HG02840 (cell line): ENCODE measurements around the gene MPIG6B.

Experiments used
- ATAC-seq: cut with Tn5 transposase; IDR thresholded peaks from one replicate; pipeline ENCODE4 v1.9.1; 2021; ENCODE audit warnings: mild to moderate bottlenecking, moderate library complexity, moderate number of reproducible peaks; ENCODE audit not compliant: unreplicated experiment, low FRiP score

The MPIG6B gene

DNA sequence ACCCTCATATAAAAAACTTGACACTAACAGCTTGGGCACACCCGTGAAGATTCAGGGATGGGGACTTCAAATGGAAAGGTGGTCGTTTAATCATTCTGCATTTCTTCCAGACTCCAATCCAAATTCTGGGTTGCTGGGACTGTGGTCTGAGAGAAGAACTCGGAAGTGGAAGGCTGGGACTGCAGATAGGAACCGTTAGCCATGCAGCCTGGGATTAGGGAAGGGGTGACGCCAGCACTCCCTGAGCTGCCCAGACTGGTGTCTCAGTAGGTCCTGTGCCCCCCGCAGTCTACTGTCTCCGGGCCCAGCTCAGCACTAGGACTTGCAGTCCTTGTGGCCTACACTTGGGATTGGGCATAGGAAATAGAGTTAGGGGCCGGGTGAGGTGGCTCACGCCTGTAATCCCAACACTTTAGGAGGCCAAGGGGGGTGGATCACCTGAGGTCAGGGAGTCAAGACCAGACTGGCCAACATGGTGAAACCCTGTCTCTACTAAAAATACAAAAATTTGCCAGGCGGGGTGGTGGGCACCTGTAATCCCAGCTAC, 13.7 kb downstream of the MPIG6B start:
- ATAC-seq: no peak

DNA sequence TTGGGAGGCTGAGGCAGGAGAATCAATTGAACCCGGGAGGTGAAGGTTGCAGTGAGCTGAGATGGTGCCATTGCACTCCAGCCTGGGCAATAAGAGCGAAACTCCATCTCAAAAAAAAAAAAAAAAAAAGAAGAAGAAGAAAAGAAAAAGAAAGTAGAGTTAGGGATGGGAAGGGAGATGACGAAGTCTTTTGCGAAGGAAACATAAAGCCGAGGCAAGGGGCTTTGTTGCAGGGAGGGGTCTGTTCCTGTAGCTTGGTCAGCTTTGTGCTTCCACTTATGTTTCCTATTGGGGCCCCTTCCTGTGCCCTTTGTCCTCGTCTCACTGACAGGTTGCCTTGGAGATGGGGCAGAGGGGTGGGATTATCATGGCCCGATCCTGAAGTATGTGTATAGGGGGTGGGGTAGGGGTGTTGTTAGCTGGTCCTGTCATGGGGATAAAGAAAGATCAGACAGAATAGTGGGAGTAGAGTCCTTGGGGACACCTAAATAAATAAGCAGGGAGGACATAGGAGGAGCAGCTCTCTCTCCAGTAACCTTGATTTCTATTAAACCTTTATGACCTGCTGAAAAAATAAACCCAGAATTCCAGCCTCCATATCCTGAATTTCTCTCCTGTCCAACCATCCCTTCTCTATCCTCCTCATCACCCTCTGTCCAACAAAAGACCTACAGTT, 14.3 kb downstream of the MPIG6B start:
- ATAC-seq: no peak

DNA sequence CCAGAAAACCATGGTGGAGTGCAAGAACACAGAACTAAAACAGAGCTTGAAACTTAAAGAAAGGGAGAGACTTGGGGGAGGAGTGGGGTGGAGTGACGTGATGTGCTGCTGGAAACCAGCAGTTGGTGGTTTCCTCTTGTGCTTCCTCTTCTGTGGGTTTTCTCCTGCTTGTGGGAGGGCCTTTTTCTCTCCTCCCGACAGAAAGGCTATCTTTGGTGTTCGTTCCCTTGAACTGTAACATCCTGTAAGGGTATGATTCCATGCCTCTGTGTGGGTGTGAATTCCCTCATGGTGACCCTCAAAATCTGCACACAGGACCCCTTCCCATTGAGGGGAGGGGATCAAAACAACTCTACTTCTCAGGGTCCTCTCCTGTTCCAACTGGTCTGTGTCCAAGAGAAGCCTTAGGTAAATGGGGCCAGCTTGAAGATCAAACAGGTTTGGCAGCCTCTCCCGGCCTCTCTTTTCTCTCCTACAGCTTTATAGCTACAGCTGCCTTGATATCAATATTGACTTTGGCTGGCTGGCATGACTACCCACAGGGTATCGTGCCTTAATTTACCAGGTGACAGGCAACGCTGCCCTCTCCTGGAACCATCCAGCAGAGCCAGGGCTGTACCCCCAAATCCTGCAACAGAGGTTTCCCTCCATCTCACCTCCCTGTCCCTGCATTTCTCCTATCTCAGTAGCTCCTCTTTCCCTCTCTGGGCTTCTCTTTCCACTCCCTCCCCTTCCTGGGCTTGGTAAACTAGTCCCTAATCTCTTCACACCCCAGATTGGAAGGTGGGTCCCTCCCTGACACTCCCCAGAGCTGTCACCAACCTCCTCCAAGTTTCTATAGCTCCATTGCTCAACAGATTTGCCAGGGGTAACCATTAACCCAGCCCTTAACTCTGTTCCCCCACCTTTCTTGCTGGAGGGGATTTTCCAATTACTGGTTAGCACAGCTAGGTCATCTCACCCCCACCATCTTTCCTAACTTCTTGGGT, 15.1 kb downstream of the MPIG6B start:
- ATAC-seq: no peak

DNA sequence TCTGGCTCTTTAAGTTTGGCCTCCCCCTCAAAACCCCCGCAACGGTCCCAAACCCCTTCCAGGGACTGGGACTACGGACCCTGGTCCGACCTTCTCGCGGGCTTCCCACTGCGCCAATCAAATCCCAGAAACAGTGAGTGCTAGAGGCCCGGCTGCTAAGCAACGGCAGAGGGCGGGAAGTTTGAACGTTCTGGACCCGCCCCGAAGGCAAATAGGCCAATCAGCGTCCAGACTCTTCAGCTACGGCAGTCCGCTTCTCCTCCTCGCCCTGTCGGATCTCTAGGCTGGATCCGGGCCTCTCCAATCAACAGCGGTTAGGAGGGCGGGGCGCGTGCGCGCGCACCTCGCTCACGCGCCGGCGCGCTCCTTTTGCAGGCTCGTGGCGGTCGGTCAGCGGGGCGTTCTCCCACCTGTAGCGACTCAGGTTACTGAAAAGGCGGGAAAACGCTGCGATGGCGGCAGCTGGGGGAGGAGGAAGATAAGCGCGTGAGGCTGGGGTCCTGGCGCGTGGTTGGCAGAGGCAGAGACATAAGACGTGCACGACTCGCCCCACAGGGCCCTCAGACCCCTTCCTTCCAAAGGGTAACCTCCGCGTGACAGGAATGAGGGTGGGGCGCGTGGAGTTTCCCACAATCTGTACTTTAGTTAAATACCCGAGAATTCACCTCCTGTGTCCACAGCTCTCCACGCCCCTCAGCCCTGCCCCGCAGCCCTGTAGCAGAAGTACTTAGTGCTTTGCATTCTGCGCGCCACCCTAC, 16.6 kb downstream of the MPIG6B start, which contains the start of gene MSH5:
Gene MSH5 (plus strand): TSS at position 367 of the 758 bp plus-strand sequence. CDS start 462 bp downstream, outside the sequence.
- ATAC-seq: peak; percentile 69

DNA sequence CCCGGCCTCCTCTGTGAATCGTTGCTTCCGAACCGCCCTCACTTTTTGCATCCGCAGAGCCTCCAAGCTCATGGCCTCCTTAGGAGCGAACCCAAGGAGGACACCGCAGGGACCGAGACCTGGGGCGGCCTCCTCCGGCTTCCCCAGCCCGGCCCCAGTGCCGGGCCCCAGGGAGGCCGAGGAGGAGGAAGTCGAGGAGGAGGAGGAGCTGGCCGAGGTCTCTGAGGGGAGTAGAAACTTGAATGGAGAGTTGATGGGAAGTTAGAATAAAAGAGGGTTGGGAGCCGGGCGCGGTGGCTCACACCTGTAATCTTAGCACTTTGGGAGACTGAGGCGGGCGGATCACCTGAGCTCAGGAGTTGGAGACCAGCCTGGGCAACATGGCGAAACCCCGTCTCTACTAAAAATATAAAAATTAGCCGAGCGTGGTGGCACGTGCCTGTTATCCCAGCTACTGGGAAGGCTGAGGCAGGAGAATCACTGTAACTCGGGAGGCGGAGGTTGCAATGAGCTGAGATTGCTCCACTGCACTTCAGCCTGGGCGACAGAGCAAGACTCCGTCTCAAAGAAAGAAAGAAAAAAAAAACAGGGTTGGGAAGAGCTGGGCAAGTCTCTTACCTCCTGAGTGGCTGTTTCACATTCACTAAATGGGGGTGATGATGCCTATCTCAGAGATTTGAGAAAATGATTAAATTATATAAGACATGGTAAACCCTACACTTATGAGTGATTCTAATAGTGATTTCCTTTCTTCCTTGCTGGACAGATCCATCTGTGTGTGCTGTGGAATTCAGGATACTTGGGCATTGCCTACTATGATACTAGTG, 17.4 kb downstream of the MPIG6B start:
- ATAC-seq: no peak

DNA sequence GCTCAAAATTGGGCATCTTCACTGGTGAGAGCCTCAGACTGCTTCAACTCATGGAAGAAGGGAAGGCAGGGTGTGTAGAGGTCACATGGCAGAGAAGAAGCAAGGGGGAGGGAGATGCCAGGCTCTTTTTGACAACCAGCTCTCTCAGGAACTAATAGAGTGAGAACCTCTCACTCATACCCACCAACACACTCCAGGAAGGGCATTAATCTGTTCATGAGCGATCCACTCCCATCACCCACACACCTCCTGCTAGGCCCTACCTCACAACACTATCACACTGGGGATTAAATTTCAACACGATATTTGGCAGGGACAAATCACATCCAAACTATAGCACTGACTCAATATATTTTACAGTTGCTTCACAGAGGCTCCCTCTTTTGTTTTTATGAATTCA, 18.6 kb downstream of the MPIG6B start:
- ATAC-seq: no peak

DNA sequence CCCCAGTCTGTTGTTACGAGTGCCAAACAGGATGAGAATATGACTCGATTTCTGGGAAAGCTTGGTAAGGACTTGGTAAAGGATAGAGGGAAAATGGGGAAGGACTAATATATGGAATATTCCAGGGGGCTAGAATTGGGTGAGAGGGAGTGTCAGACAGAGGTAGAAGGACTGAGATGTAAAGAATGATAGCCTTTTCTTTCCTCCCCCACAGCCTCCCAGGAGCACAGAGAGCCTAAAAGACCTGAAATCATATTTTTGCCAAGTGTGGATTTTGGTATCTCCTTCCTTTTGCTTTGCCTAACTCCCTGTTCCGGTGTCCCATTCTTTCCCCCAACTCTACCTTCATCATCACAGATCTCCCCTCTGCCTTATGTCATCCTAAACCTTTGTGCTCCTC, 19.7 kb downstream of the MPIG6B start:
- no peak for ATAC-seq

DNA sequence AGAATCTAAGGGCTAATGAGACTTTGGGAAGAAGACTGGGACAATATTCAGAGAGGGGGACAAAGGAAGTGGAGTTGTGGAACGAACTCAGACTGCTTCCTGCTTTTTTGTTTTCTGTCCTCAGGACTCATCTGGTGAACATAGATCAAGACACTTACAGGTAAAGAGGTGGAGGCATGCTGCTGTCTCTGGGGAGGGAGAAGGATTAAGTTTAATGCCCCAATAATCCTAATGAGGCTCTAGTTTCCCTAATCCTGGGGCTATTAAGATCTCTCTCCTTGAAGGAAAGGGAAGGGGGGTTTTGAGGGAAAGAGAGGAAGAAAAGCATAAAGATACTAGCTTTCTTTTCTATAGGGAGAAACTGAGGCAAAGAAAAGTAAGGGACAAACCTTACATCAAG, 21.2 kb downstream of the MPIG6B start:
- ATAC-seq: no peak

DNA sequence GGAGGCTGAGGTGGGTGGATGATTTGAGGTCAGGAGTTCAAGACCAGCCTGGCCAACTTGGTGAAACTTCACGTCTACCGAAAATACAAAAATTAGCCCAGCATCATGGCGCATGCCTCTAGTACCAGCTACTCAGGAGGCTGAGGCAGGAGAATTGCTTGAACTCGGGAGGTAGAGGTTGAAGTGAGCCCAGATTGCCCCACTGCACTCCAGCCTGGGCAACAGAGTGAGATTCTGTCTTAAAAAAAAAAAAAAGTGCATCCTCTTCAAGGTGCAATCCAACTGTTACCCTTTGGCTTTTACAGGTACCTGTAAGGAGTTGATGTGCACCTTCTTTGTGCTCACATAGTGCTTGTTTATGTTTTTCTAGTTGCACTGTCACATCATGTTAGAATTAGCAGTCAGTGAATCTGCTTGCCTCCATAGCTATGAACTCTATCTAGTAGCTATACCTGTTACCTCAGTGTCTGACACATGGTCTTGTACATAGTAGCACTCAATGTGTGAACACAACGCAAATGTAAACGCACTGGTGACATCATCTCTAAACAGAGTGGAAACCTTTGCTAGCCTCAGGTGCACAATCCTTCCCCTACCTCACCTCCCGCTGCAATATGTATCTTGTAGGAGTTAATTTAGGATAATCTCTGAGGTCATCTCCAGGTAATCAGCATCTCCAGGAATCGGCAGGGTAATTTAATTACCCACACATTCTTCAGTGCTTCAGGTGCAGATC, 26.3 kb downstream of the MPIG6B start:
- no peak for ATAC-seq

DNA sequence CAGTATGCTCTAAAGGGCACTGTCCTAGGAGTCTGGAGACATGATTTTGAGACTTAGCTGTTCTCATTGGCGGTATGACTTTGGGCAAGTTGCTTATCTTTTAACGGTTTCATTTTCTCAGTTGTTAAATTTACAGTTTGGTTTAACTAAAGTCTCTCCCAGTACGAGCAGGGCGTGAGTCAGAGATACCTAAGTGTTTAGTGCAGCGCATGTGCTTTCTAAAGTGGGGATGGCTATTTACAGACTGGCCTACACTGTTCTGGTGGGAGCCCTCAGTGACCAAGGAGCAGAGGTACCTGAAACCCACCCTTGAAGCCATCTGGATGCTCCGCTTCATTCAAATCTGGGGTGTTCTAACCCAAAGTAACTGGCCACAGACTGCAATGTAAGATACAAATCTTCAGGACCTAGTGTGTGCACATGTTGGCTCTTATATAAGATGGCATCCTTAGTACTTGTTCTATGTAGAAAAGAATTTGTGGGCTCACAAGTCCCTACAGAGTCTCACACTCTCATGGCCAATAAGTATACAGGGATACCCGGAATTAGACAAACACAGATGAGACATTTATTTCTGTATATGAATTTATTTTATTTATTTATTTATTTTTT, 27.3 kb downstream of the MPIG6B start:
- no peak for ATAC-seq

DNA sequence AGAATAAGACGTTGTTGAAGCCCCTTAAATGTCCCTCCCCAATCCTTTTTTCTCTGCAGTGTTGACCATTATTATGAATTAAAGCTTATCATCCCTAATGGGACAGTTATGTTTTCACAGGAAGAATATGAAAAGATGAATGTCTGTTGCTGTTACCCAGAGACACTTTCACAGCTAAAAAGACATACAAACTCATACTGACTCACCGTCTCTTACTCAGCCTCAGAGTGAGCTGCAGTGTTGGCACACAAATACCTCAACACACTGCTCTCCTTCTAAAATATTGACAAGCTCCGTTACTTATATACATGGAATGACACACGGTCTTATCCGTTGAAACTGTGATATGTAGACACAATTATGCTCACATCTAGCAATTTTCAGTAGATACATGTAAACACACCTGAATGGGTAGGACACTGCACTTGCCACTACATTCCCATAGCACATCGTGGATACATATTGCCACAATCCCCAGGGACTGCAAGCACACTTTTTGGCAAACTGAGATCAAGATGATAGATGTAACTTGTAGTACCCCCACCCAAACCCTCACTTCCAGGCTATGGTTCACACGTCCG, 29.7 kb downstream of the MPIG6B start:
- no peak for ATAC-seq

DNA sequence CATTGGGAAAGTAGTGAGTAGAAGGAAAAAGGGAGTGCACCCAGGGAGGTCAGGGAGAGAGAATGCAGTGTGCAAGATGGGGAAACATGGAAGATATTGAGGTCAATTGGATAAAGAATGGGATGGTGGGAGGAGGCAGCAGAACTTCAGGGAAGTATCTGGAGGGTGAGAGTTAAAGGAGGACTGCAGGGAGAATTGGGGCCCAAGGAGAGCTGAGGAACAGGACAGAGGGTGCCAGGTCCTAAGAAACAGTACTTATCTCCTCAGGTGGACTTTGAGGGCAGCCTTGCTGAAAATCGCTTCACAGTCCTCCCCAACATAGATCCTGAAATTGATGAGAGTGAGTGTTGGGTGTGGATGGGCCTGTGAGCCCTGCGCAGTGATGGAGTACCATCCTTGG, 35.1 kb downstream of the MPIG6B start:
- ATAC-seq: no peak

DNA sequence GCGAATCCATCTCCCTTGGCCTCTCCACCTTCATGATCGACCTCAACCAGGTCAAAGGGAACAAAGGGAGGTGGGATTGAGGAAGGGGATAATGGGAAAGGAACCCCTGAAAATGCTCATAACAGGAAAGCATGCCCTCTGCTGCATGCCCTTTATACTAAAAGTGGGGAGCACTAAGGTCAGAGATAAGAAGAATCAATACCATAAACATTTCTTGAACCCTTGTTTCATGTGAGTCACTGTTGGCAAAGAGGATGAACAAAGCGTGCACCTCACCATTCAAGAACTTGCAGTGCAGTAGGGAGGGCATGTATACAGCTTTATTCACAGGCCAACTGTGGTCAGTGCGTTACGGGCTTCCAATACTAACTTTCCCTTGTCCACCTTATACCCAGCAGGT, 37.6 kb downstream of the MPIG6B start:
- ATAC-seq: no peak

DNA sequence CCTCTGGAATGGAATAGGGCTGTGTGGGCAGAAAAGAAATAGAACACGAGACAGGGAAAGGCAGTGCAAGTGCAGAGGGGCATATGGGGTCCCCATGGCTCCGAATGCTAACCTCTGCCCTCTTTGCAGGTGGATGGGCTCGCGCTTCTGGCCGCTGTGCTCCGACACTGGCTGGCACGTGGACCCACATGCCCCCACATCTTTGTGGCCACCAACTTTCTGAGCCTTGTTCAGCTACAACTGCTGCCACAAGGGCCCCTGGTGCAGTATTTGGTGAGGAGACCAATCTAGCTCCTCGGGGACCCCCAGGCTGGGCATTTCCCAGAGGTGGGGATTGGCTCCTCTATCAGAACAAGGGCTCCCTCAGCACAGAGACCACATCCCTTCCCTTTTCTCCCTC, 38.2 kb downstream of the MPIG6B start:
- ATAC-seq: no peak

DNA sequence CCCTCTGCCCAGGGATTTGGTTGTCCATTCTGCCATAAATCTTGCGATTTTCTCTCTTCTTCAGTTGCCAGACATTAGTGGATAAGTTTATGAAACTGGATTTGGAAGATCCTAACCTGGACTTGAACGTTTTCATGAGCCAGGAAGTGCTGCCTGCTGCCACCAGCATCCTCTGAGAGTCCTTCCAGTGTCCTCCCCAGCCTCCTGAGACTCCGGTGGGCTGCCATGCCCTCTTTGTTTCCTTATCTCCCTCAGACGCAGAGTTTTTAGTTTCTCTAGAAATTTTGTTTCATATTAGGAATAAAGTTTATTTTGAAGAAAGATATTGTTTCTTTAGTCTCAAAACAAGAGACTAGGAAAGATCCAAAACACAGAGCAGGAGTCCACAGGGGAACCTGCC, 39.2 kb downstream of the MPIG6B start, which contains the start of gene SAPCD1:
Gene SAPCD1 (plus strand): TSS at position 301 of the 400 bp plus-strand sequence. CDS start 399 bp downstream, outside the sequence.
- ATAC-seq: no peak

DNA sequence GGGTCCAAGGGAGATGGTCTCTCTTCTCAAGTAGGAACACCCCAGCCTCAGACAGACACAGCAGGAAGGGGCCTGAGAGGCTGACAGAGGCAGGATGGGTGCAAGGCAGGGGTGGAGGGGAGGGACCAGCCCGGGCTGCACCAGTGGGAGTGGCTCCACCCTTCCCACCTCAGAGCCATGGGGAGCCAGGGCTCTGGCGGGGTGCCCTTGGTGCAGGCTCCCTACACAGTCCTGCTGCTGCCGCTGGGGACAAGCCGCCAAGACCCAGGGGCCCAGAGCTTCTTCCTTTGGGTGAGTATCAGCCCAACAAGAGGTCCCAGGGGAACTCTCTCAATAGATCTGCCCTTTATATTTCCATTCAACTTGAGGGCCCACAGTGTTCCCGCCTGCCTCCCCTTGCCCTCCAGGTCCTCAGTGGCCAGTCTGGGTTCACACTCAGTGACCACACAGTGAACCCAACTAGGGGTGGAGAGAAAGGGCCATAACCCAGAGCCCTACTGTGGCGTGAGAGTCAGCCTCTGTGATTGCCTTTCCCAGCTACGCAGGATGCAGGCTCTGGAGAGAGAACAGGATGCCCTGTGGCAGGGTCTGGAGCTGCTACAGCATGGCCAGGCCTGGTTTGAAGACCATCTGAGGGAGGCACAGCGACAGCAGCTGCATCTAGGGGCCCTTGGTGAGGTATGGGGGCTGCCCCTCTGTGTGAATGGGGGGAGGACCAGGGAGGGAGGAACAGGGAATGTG, 39.9 kb downstream of the MPIG6B start:
- ATAC-seq: no peak

DNA sequence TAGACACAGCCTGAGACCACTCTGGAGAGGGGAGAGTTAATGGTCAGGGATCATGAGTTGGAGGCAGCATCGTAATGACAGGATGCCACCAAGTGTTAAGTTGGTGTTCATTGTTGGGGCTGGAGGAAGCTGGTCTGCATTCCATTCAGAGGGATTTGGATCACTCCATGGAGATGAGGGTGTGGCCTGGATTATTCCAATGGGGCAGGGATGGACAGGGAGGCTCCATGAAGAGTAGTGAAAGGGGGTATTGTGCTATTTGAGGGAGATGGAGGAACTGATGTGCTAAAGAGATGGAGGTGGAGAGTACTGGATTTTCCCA, 40.4 kb downstream of the MPIG6B start:
- no peak for ATAC-seq

DNA sequence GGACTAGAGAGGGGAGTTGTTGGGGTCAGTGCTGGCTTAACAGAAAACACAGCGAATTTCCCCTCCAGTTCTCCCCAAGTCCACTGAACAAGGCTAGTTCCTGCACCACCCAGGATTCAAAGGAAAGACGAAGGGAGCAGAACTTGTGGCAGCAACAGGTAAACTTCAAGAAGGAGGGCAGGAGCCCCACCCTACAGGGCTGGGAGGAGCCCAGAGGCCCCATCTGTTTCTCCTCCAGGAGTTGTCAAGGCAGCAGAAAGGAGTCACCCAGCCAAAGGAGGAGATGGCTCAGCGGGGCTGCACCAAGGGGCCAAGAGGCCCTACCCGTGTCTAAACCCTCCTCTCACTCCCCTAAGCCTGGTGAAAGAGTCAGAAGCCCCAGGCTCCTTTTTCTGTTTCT, 41.0 kb downstream of the MPIG6B start:
- no peak for ATAC-seq
